Stimulated activated CD8-positive, alpha-beta memory T cell treated with anti-CD3 and anti-CD28 coated beads, Interleukin-12 subunit alpha, Interleukin-12 subunit beta, amount 100 ng/mL, for 1 hour (primary cell): ENCODE results near the gene IL5RA.

Source experiments
- DNase-seq: peaks from one replicate; pipeline ENCODE4 v3.0.0-alpha.2; 2020; ENCODE audit warnings: low read depth

Gene IL5RA

GRCh38 chr3:3107181-3107580 lies 3.0 kb downstream of the IL5RA start:
- DNase-seq, result no peak

GRCh38 chr3:3105815-3106214 lies 4.4 kb downstream of the IL5RA start:
- DNase-seq, result no peak

- no peak for DNase-seq
Measured at GRCh38 chr3:3105246-3105645, 4.9 kb downstream of the IL5RA start.

GRCh38 chr3:3102751-3103150 lies 7.4 kb downstream of the IL5RA start:
- no peak for DNase-seq

GRCh38 chr3:3101660-3102458 lies 8.3 kb downstream of the IL5RA start:
- no peak for DNase-seq

- no peak for DNase-seq
Measured at GRCh38 chr3:3097958-3098357, 12.2 kb downstream of the IL5RA start.

- no peak for DNase-seq
Measured at GRCh38 chr3:3089017-3089416, 21.2 kb downstream of the IL5RA start.

- DNase-seq, result no peak
Measured at GRCh38 chr3:3087716-3088465, 22.3 kb downstream of the IL5RA start.

GRCh38 chr3:3087279-3087678 lies 22.9 kb downstream of the IL5RA start:
- no peak for DNase-seq

- DNase-seq, result no peak
Measured at GRCh38 chr3:3086239-3086638, 23.9 kb downstream of the IL5RA start.

GRCh38 chr3:3085782-3086181 lies 24.4 kb downstream of the IL5RA start:
- DNase-seq, result no peak

GRCh38 chr3:3084890-3085289 lies 25.3 kb downstream of the IL5RA start:
- no peak for DNase-seq

GRCh38 chr3:3082234-3082924 lies 27.8 kb downstream of the IL5RA start:
- DNase-seq, result no peak

GRCh38 chr3:3081381-3082233 lies 28.6 kb downstream of the IL5RA start:
- DNase-seq, result no peak

GRCh38 chr3:3080309-3080708 lies 29.9 kb downstream of the IL5RA start:
- no peak for DNase-seq

- no peak for DNase-seq
Measured at GRCh38 chr3:3074551-3075257, 35.5 kb downstream of the IL5RA start.

- no peak for DNase-seq
Measured at GRCh38 chr3:3071136-3071535, 39.0 kb downstream of the IL5RA start.

GRCh38 chr3:3069723-3070122 lies 40.5 kb downstream of the IL5RA start:
- no peak for DNase-seq

GRCh38 chr3:3068358-3068881 lies 41.8 kb downstream of the IL5RA start:
- DNase-seq, result no peak

- DNase-seq, result no peak
Measured at GRCh38 chr3:3066910-3067309, 43.3 kb downstream of the IL5RA start.

- DNase-seq, result no peak
Measured at GRCh38 chr3:3066378-3066777, 43.8 kb downstream of the IL5RA start.
